ENCODE measurements around the gene GNAO1.

The GNAO1 gene

DNA sequence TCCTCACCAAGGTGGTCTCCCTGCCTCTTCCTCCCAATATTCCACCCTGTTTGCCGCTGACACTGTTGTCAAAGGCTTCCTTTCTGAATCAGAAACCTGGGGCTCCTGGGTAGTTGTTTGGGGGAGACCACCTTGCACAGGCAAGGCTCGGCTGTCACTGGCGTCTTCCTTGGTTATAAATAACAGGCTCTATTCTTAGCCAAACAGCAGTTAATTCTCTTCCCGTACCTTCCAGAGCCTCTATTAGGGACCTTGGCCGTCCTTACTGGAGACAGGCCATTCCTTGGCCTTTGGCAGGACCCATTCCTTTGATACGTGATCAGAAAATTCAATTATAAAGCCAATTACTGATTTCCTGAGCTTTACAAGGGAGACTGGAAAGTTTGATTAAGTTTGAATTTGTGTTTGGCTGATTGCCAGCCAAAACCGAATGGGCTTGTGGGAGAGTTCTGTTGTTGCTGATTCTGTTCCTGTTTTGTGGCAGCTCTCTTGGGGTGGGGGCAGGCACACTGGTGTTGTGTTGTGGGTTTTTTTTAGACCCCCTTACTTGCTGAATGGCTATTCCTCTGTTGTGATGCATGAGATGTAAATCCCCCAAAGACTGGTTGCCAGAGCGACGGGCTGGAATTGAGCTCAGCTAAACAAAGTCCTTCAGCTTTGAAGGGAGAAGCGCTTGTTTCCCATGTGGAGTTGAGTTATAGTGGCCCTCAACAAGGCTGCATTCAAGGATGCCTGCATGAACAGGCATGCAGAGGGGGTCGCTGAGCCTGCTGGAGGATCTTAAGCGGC, 104.6 kb downstream of the GNAO1 start:
- DNase-seq: no peak

DNA sequence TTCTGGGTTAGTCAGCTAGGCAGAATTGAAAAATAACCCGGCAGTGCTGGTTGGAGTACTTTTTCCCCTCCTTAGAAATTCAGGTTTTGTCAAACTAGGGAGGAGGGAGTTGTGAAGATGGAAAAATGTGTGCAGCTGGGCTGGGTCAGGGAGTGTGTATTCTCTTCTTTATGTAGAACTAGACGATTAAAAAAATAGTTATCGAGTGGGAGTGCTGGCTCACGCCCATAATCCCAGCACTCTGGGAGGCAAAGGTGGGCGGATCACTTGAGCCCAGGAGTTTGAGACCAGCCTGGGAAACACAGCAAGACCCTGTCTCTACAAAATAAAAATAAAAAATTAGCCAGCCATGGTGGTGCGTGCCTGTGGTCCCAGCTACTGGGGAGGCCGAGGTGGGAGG, 106.4 kb downstream of the GNAO1 start:
- no peak for DNase-seq

DNA sequence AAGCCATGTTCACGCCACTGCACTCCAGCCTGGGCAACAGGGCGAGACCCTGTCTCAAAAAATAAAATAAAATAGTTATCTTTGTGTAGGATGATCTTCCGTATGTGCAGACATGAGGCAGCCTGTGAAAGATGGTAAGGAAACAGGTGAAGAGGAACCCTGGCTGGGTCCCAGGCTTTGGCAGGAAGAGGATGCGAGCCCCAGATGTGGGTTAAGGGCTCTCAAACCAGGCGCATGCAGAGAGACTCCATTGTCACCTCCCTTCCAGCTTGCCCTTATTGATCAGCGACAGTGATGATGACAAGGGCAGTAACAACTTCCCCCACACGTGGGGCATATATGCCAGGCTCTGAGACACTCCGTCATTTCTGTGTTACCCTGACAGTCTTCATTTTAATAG, 106.8 kb downstream of the GNAO1 start:
- DNase-seq: no peak

DNA sequence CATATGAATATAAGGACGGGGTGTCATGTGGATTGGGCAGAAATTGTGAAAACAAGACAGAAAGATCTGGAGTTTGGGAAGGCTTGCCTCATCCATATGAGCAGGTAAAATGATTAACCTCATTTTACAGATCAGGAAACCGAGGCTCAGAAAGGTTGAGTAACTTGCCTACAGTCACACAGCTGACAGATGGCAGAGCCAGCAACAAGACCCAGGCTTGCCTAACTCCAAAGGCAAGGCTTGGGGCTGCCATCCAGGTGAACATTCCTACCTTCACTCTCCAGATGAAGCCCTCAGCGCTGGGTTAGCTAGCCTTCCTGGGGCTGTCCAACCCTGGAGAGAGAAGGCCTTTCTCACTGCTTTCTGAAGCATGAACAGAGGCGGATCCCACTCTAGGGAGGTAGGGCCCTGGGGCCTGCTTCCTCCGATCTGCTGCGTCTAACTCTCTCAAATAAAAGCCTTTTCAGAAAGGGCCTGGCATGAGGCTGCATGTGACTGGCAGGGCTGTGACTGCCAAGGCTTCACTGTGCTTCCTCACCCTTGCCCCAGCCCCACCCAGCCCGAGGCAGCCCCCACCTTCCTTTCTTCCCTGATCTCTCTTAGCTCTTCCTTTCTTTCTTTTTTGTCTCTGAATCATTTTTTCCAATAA, 107.8 kb downstream of the GNAO1 start:
- DNase-seq: no peak

DNA sequence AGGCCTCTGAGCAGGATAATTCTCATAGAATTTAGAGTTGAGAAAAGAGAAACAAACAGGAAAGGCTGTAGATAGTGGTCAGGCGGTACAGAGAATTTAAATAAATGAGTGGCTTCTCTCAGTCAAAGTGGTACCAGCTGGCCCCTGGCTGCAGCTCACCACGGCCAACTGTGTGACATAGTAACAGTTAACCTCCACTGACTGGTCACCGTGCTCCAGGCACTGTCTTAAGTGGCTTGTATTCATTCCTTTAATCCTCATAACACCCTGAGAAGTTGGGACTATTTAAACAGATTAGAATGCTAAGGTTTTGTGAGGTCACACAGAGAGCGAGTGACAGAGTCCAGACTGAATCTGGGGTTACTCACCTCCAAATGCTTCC, 108.9 kb downstream of the GNAO1 start:
- no peak for DNase-seq

DNA sequence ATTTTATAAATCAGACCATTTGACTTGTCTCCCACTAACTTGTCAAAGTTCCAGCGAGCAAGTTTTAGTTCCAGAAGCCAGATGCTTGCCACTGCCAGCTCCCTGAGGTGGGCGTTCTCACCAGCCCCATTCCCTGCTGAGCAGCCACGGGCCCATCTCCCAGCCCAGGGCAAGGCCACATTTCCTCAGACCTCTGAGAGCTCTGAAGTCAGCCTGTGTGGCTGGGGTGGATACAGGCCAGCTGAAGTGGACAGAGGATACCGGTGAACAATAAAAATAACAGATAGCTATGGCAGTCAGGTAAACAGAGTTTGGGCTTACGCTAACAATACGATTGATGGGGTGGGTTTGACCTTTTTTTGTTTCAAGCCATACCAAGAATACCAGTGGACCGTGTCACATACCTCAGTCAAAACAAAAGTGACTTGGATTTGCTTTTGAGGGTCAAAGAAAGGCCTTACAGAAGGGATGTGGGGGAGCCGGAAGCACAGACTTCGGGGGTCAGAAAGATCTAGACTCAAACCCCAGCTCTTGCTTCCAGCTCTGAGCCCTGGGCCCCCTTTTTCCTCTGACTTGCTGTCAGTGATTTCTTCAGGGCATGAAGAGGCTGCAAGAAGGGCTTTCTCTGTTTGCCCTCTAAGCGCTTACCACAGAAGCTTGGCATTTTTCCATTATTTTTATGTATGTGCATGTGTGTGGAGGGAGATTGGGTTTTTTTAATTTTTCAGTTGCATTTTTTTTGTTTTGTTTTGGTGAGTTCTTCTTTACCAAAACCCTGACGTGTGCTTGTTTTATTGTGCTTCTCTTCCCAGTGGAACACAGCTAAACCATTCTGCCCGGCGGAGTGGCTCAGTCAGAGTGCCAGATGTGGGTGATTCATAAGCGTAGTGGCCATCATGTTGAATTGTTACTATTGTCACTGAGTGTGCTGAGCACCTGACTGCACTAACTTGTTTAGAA, 109.9 kb downstream of the GNAO1 start:
- no peak for DNase-seq

DNA sequence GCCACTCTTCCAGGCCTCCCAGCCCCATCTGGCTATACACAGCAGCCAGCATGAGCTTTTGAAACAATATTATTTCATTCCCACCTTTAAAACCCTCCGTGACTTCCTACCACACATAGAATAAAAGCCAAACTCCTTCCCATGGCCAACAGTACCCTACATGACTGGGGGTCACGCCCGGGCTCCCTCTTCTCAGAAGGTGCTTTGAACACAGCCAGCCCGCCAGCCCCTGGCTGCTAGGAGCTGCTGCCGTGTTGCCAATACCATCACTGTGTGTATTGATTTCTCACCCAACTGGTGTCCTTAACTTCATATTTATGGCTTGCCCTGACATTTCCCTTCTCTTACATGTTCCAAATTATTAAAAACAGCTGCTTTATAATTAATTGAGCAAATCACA, 111.2 kb downstream of the GNAO1 start:
- no peak for DNase-seq

DNA sequence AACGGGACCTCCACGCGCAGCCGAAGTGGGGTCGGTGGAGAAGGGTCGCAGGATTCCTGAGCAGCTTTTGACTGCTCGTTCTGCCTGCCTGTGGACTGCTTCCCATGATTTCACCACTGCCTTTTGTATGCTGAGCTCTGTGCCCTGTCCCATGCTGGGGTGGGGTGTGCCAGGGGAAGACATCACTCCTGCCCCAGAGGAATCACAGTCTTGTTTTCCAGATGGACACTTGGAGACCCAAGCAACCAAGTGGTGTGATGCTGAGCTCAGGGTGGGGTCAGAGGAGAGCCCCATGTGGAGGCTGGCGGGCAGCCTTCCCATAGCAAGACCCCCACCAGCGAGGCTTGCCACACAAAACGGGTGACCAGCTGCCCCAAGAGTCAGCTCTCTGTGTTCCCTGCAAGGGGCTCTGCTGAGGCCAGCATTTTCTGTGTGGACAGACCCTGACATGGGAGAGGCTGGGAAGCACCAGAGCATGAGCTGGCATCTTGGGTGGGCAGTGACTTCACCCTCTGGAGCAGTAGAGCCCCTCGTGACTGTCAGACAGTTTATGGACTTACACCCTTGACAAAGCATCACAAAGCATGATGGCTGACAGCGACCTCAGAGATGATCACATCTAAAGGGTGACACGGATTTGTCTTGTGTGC, 111.9 kb downstream of the GNAO1 start:
- DNase-seq: no peak

DNA sequence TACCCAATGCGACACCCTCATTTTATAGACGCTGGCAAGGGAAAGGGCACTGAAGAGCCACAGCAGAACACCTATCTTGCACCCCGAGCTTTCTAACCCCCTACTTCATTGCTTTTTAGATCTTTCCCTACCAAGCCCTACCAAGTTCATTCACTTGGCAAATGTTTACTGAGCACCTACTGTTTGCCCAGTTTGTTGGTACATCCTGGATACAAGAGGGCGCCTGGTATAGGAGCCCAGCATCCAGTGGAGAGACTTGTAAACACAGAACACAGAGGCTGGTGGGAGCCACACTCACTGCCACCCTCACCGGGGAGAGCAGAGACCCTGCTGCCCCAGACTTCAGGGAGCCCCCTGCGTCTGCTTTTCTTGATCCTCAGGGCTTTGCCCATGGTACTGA, 112.6 kb downstream of the GNAO1 start:
- DNase-seq: no peak

DNA sequence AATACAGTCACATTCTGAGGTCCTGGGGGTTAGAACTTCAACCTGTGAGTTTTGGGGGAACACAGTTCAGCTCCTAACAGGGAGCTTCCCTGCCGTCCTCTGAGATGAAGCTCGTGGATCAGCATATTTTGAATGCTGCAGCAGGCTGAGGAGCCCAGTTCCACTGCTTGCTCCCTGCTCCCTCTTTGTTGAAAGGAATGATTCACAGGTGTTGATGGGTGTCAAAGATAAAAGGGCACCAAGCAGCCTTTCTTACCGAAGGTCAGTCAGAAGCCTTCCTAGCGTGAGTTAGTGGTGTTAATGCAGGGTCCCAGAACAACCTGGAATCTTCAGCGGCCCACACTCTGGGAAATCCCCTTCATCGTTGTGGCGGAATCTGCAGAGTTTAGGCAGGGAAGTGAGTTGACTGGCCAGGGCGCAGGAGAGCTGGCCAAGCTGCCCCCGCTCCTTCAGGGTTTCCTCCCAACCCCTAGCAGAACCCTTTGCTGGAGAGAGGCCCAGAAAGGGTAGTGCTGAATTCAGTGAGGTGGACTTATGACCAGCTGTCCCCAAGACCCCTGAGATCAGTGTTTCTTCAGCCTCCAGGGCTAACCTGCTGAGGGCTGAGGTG, 114.8 kb downstream of the GNAO1 start:
- no peak for DNase-seq

DNA sequence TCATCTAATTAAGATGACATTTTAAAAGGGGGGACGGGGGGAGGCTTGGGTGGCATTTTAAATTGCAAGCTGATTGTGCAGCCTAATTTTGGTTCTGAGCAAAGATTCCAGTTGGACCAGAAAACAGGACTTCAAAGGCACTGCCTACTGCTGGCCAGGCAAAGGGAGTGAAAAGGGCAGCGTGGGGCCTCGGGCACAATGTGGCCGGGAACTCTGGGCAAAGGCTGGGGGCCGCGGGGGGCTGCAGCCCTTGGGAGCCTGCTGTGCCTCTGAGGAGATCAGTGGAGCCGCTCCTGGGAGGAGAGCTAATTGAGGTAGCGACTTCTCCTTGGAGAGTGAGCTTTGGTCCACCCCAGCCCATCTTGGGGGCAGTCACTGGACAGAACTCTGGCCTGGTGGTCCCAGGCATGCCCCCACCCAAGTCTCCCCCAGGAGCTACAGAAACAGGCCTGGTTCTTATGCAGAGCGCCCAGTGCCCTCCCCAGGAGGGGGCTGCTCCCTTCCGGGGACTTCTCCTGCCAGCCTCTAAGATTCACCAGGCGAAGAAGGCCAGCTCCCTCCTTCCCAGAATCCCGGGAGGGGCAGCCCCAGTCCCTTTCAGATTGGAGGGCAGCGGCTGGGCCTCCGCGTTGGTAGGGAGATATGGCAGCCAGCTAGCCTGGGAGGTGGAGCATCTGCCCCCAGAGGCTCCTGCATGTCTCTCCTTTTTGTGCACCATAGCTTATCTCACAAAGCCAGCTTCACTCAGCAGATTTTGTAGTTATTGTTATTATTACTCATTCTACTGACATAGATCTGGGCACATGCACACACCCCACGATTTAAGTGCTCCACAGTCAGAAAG, 115.6 kb downstream of the GNAO1 start:
- no peak for DNase-seq

DNA sequence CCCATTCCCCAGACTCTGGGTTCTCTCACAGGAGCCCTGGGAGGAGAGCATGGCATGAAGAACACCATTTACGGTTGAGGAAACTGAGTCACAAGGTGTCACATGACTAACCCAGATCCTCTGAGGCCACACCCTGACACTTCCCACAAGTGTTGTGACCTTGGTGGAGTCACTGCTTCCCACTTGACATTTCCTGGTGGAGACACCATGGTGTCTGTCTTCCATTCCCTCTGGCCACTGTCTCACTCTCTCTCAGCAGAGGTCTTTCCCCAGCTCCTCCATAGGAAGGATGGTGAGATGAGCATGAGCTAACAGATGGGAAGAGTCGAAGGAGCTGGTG, 116.2 kb downstream of the GNAO1 start:
- no peak for DNase-seq

DNA sequence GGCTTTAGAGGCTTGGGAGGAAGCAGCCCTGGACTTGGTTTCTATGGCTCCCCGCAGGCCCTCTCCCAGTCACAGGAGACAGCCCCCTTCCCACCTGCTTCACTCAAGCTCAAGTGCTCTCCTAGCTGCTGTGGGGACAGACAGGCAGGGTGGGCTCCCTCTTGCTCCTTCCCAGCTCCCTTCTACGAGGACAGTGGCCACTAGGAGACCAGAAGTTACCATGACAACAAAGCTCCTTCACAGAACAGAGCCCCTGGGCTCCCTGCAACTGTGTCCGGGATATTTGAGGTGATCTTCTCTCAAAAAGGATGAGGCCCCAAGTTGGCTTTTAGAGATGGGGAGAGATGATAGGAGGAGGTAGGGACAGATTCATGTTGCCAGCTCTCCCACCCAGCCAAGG, 117.7 kb downstream of the GNAO1 start:
- no peak for DNase-seq

DNA sequence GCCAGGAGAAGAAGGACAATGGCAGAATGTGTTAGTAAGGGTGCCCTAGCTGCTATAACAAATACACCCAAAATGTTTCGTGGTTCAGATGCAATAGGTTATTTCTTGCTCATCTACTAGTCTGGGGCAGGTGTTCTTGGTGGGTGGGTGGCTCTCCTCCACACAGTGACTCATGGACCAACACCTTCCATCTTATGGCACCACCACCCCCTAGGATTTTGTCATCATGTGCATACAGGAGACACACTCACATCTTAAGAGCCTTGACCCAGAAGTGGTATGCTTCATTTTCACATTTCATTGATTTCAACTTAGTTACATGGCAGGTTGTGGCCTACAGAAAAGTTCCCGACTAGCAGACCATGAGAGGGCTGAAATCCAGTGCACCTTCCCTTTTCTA, 119.4 kb downstream of the GNAO1 start:
- DNase-seq: no peak

DNA sequence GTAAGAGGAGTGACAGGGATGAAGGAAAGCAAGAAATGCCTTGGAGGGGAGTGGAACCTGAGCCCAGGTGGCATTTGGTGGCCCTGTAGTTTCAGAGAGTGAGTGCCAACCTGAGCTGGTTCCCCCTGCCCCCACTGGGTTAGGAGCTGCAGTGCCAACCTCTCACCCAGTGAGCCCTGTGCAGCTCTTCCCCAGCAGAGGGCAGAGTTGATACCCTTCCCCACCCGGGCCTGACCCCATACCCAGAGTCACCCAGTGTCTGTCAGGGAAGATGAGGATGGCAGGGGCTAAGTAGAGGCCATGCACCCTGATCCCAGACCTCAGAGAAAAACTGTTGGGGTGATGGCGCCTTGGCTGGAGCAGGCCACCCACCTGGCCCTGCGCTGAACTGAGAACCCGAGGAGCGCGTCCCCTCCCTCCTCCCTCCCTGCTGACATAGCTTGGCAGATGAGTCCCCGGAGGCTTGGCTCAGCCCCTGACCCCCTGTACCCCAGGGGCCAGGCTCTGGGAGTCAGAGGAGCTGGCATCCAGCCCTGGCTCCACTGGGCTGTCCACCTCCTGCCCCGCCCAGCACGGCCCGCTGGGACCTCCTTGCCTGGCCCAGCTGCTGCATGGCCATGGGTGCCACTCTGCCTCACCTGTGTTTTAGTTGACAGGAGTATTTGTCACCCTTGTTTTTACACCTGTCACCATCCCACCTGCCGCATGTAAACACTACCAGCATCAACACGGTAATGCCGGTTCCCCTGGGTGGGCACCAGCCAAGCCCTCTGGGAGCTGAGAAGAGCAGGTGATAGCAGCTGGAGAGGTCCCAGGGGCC, 120.1 kb downstream of the GNAO1 start:
- no peak for DNase-seq

DNA sequence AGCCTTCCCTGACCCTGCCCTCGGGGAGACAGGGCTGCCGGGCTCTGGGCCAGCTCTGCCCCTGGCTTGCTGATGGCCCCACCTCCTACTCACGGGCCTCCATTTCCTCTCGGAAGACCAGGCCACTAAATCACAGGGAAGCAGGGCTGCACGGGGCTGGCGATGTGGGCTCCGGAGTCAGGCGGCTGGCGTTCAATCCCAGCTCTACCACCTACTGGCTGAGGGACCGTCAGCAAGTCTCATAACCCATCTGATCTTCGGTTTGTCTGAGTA, 120.7 kb downstream of the GNAO1 start:
- DNase-seq: no peak

DNA sequence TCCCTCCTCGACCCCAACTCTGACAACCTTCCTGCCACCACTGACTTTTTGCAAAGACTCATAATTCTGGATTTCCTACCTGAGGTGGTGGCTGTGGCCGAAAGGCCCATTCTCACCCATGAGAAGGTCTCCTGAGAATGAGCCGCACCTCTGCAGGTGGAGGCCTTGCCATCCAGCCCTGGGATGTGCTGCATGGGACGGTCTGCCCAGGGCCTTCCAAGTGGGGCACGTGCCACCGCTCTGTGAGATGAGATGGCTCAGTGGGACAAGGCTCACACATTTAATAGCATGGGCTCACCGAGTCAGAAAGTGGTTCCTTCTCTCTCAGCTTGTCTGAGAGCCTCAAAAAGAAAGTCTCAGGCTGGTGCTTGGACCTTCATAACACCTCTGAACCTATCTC, 121.3 kb downstream of the GNAO1 start:
- no peak for DNase-seq

DNA sequence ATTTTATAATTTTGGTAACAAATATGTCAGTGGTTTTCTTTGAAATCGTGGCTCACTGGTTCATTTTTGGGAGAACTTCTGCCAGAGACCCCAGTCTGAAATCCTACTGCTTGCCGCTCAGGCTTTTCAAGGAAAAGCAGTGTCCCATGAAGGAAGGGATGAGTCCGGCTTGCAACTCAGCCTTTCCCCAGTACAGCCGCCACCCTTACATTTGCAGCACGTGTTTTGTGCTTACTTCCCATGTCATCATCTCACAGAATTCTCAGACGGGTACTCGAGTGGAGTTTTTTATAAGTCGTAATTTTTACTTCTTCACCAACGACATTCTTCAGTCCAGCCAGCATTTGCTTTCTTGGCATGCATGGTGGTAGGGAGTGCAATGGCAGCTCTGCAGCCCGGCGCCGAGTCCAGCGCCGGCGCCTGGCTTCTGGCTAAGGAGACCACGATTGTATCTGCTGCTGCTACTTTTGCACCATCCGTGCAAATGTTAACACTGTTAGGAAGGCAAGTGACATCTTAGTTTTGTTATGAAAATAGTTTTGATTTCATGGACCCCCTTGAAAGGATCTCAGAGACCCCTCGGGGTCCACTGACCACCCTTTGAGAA, 123.1 kb downstream of the GNAO1 start:
- DNase-seq: no peak

DNA sequence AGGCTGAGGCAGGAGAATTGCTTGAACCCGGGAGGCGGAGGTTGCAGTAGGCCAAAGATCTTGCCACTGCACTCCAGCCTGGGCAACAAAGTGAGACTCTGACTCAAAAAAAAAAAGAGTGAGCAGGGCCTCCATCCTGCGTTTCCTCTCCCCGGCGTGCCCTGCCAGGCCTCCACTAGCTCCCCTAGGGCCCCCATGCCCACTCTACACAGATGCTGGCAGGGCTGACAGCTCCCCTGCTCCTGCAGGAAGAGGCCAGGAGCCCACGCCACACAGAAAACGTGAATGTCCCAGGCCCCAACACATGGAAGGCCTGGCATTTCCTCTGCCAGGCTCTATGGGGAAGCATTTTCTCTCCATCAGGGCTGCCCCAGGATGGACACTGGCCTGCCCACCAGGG, 124.7 kb downstream of the GNAO1 start:
- DNase-seq: no peak

DNA sequence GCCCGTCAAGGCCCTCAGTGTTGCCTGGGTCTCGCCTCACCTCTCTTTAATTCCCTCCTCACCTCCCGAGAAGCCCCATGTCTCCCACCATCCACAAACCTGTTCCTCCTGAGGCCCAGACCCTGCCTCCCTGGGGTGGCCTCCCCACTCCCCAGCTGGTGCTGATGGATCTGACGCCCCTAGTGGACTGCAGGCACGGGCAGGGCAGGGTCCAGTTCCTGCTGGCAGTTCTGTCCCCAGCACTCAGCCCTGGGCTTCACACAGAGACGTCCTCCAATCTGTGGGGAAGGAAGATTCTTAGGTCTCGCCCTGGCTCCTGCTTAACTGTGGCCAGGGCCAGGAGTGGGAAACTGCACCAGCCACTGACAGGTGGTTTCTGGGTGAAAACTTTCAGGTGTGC, 125.3 kb downstream of the GNAO1 start:
- no peak for DNase-seq
